ENCODE data around the gene FSTL4.

Gene FSTL4

DNA sequence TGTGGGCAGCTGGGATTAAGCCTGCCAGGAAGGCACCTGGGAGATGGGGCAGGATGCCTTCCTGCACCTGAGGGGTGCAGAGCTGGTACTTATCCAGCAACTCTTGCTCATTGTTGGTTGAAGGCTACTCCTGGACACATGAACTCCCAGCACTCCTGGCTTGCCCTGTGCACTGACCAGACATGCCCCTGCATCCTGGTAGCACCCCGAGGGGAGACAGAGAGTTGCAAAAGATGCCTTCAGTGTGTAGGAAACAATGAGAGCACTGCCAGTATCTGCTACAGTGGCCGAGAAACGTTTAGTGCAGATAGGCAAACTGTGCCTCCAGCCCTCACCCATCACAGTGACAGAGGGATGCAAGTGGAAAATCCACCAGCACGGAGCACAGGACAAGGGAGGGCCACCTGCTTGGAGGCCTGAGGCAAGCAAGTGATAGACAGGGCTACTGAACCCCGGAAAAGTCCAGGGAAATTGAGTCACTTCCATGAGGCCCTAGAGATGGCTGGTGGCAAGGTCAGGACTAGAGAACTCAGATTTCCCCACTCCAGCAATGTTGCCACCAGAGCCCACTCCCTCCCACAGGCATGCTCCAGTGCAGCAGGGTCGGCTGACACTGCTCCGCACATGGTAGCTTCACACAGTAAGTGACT is 171.1 kb downstream of the FSTL4 start:
- H3K4me3 ChIP-seq (ENCODE audit: low read depth, low read length) = no peak overlapping the region
- in situ Hi-C loops (cut with HindIII; ENCODE audit: low sequenced_read_pairs) = no loop called here
- TF ChIP-seq, protein P1, sequence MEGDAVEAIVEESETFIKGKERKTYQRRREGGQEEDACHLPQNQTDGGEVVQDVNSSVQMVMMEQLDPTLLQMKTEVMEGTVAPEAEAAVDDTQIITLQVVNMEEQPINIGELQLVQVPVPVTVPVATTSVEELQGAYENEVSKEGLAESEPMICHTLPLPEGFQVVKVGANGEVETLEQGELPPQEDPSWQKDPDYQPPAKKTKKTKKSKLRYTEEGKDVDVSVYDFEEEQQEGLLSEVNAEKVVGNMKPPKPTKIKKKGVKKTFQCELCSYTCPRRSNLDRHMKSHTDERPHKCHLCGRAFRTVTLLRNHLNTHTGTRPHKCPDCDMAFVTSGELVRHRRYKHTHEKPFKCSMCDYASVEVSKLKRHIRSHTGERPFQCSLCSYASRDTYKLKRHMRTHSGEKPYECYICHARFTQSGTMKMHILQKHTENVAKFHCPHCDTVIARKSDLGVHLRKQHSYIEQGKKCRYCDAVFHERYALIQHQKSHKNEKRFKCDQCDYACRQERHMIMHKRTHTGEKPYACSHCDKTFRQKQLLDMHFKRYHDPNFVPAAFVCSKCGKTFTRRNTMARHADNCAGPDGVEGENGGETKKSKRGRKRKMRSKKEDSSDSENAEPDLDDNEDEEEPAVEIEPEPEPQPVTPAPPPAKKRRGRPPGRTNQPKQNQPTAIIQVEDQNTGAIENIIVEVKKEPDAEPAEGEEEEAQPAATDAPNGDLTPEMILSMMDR (IDR thresholded peaks at IDR 0.05; ENCODE audit: low read depth, low read length) = no peak
- DNase-seq (ENCODE audit: low read depth, low spot score) = no peak

DNA sequence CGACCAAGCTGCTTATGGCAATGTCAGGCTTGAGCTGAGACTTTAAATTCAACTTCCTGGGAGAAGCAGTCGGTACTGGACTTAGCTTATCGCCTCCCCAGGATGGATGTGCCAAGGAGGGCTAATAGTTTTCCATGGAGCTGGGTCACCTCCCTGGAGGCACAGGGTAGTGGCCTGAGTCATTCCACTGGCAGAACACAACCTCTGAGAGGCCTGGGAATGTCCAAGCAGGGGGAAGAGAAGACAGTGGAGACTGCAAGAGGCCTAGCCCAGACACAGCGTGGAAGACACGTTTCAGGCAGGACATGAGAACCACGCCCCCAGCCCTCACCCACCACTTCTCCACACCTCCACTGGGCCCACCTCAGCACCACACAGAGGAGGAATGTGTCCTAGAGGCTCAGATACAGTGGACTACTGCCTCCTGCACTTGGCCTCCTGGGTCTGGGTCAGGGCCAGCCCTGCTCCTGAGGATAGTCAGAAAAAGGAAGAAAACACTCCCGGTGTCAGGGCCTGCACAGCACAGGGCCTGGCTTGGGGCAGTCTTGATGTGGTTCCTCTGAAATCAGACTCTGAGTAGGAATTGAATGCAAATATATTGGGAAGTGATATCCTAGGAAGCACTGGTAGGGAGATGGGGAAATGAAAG is 171.8 kb downstream of the FSTL4 start:
- DNase-seq (ENCODE audit: low read depth, low spot score) = no peak
- in situ Hi-C loops (cut with HindIII; ENCODE audit: low sequenced_read_pairs) = no loop called here
- TF ChIP-seq, protein P1 (IDR thresholded peaks at IDR 0.05; ENCODE audit: low read depth, low read length) = no peak
- H3K4me3 ChIP-seq (ENCODE audit: low read depth, low read length) = no peak overlapping the region

DNA sequence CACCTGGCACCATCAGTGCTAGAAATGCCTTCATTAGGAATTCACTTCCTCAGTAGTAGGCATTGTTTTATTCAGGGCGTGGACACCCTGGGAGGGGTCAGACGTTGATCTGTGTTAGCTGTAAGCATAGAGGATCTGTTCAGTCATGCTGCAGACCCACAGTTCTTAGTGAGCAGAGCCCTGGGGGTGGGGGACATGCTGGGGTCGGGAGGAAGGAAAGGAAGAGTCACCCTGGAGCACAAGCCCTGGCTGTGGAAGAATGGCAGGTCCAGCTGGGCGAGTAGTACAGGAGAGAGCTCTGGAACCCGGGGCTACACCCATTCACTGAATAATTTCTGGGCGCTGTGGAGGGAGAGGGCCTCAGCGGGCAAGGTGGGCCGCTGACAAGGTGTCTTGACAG is 172.5 kb downstream of the FSTL4 start:
- H3K4me3 ChIP-seq (ENCODE audit: low read depth, low read length) = no peak overlapping the region
- in situ Hi-C loops (cut with HindIII; ENCODE audit: low sequenced_read_pairs) = no loop called here
- TF ChIP-seq, protein P1 (IDR thresholded peaks at IDR 0.05; ENCODE audit: low read depth, low read length) = no peak
- DNase-seq (ENCODE audit: low read depth, low spot score) = no peak

GRCh38 chr5:133438487-133438886 is 173.9 kb downstream of the FSTL4 start:
- no peak for DNase-seq (ENCODE audit: low read depth, low spot score)
- in situ Hi-C loops (cut with HindIII; ENCODE audit: low sequenced_read_pairs) = no loop called here
- H3K4me3 ChIP-seq (ENCODE audit: low read depth, low read length) = no peak overlapping the region
- TF ChIP-seq, protein P1 (IDR thresholded peaks at IDR 0.05; ENCODE audit: low read depth, low read length) = no peak

DNA sequence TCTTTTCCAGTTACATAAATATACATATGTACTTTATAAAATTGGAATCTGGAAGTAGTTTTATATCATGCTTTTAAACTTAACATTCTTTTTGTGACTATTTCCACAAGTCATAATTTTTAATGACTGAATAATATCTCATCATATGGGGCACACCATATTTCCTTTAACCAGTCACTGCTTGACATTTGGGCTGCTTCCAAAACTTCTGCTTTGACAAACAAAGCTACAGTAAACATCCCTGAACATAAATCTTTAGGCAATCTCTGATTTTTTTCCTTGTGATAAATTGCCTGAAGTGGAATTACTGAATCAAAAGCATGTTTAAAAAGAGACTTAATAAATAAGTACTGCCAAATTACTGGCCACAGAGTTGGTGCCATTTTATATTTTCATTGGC is 178.0 kb downstream of the FSTL4 start:
- TF ChIP-seq, protein P1 (IDR thresholded peaks at IDR 0.05; ENCODE audit: low read depth, low read length) = no peak
- DNase-seq (ENCODE audit: low read depth, low spot score) = no peak
- in situ Hi-C loops (cut with HindIII; ENCODE audit: low sequenced_read_pairs) = no loop called here
- H3K4me3 ChIP-seq (ENCODE audit: low read depth, low read length) = no peak overlapping the region

DNA sequence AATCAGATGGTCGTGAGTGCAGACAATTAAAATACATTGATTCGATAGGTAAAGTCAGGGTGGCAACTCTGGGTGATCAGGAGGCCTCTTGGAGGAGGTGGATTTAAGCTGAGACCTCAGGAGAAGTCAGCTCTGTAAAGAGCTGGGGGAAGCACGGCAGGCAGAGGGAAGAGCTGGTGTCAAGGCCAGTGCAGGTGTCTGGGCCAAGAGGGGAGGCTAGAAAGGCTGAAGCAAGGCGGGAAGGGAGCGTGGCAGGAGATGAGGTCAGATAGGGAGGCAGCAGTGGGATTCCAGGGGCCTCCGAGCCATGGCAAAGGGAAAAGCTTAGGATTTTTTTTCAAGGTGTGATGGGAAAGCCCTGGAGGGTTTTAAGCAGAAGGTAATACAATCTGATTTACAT is 178.7 kb downstream of the FSTL4 start:
- in situ Hi-C loops (cut with HindIII; ENCODE audit: low sequenced_read_pairs) = no loop called here
- H3K4me3 ChIP-seq (ENCODE audit: low read depth, low read length) = no peak overlapping the region
- DNase-seq (ENCODE audit: low read depth, low spot score) = no peak
- TF ChIP-seq, protein P1 (IDR thresholded peaks at IDR 0.05; ENCODE audit: low read depth, low read length) = no peak

Measured in astrocyte of the spinal cord (primary cell).